Sigmoid colon (tissue), 7 donors: ENCODE measurements around the gene RAVER2. TPM values are rescaled to one million over a fixed set of nuclear protein-coding genes. Genes with fewer than 3 reads are reported as not detected.
"Not testable (repeated sequence)": the region's sequence is repeated elsewhere in the genome, so short reads cannot be mapped to it uniquely, and the experiment has no call there.

ENCODE experiments used
- DNase-seq: peaks from one replicate; pipeline ENCODE4 v3.0.0-alpha.2; 2019
- H3K27ac ChIP-seq, 4 donors: fragments of 200-600 bp; sonication (generic); one replicate each; pipeline ENCODE4 v1.5.1; 2016 to 2019; ENCODE audit warnings: mild to moderate bottlenecking in 1 of 4
- H3K27me3 ChIP-seq, 3 donors: fragments of 200-600 bp; sonication (generic); one replicate each; pipeline ENCODE4 v1.5.1; 2019; ENCODE audit warnings: mild to moderate bottlenecking in 1 of 3
- H3K36me3 ChIP-seq, 4 donors: fragments of 200-600 bp; sonication (generic); one replicate each; pipeline ENCODE4 v1.5.1; 2016 to 2019
- H3K4me1 ChIP-seq, 4 donors: fragments of 200-600 bp; sonication (generic); one replicate each; pipeline ENCODE4 v1.5.1; 2017 to 2019
- H3K4me3 ChIP-seq, 4 donors: fragments of 200-600 bp; sonication (generic); one replicate each; pipeline ENCODE4 v1.5.1; 2017 to 2019; ENCODE audit warnings: mild to moderate bottlenecking in 2 of 4, moderate library complexity in 1 of 4
- H3K9me3 ChIP-seq, 4 donors: fragments of 200-600 bp in 3 of 4; sonication (generic) in 3 of 4; one replicate each; pipeline versions ENCODE4 v1.5.1 to v1.6.1; 2013 to 2019
- CTCF ChIP-seq, 4 experiments: fragments of 450-650 bp in 3 of 4; fragments of 200-600 bp in 1 of 4; IDR thresholded peaks; one replicate each; pipeline ENCODE4 v1.5.1; 2016 to 2019; ENCODE audit warnings: antibody characterized with exemption in 4 of 4, mild to moderate bottlenecking in 3 of 4, moderate library complexity in 2 of 4
- EP300 ChIP-seq, 4 donors: sonication (generic); formaldehyde crosslinking; IDR thresholded peaks; one replicate each; pipeline ENCODE4 v1.6.1; 2017; ENCODE audit warnings: antibody characterized with exemption in 4 of 4
- POLR2A ChIP-seq, 2 donors: fragments of 450-650 bp; IDR thresholded peaks; one replicate each; pipeline ENCODE4 v1.6.1; 2016; ENCODE audit warnings: antibody characterized with exemption in 2 of 2, mild to moderate bottlenecking in 2 of 2, moderate library complexity in 2 of 2
- POLR2AphosphoS5 ChIP-seq, 4 donors: sonication (generic); formaldehyde crosslinking; IDR thresholded peaks; one replicate each; pipeline ENCODE4 v1.6.1; 2017; ENCODE audit warnings: antibody characterized with exemption in 4 of 4
- WGBS, 2 donors: extraction: QIAGEN DNeasy Blood & Tissue Kit; methylation state at CpG; one replicate each; pipeline ENCODE4 v1.1.7; 2013; 5-methylcytosine and 5-hydroxymethylcytosine counted together
- intact Hi-C: fragments of 100-400 bp; cut with DNase I; formaldehyde crosslinking; loops from one replicate; pipeline ENCODE4 v1.15.1; 2023
- polyA plus RNA-seq, 3 donors: library from polyadenylated mRNA; stranded (reverse); fragments of 200-250 nt; gene quantifications; one replicate each; pipeline ENCODE4 v1.2.3, GENCODE V29; 2013
- total RNA-seq, 4 donors: library from RNA; depleted of rRNA; stranded (reverse); fragments of >200 nt; gene quantifications; one replicate each; pipeline ENCODE4 v1.1.0, GENCODE V29; 2016
- donor health status: healthy with polysubstance abuse.
- donor health status: Bipolar disorder and iron deficiency.
- donor health status: healthy.

Gene RAVER2
- total and polyA plus RNA-seq, 7 donors = 11.9 to 48.8 (median 17.5) TPM

GRCh38 chr1:64769482-64769881 is 24.6 kb downstream of the RAVER2 start:
- no peak overlapping the region for H3K4me3 ChIP-seq
- H3K27me3 ChIP-seq = no peaks in the 10 kb centered on the region
- no peak for TF ChIP-seq CTCF (IDR thresholded peaks at IDR 0.05)
- no peak overlapping the region for H3K27ac ChIP-seq
- intact Hi-C loops = no loop called here
- 33 to 43% methylated on average over 1 of the region's 1 CpG for WGBS, 2 donors
- H3K4me1 ChIP-seq = no peaks in the 10 kb centered on the region
- peaks cover 0 to 18% (median 2%) of the 10 kb centered on the region in 4 donors for H3K36me3 ChIP-seq
- DNase-seq = no peak
- H3K9me3 ChIP-seq = no peaks in the 10 kb centered on the region

- no peaks in the 10 kb centered on the region for H3K4me1 ChIP-seq
- no peak overlapping the region for H3K4me3 ChIP-seq
- peaks cover 0 to 18% (median 2%) of the 10 kb centered on the region in 4 donors for H3K36me3 ChIP-seq
- WGBS, 2 donors = 97% methylated on average over 2 of the region's 2 CpGs
- H3K27me3 ChIP-seq = no peaks in the 10 kb centered on the region
- no peaks in the 10 kb centered on the region for H3K9me3 ChIP-seq
- no peak overlapping the region for H3K27ac ChIP-seq
- intact Hi-C loops = no loop called here
- DNase-seq = no peak
- TF ChIP-seq CTCF (IDR thresholded peaks at IDR 0.05) (no peak), EP300 (IDR thresholded peaks at IDR 0.05) (no peak), POLR2A (IDR thresholded peaks at IDR 0.05) (no peak), POLR2AphosphoS5 (IDR thresholded peaks at IDR 0.05) (no peak)
Observed at GRCh38 chr1:64769971-64770370, 25.1 kb downstream of the RAVER2 start.

GRCh38 chr1:64773306-64773705 is 28.4 kb downstream of the RAVER2 start:
- H3K9me3 ChIP-seq, intact Hi-C loops, H3K4me3 ChIP-seq, H3K27ac ChIP-seq, H3K4me1 ChIP-seq, H3K27me3 ChIP-seq, DNase-seq: not testable (repeated sequence)
- peaks cover 0 to 27% (median 2%) of the 10 kb centered on the region in 4 donors for H3K36me3 ChIP-seq
- 73 to 89% methylated on average over 3 of the region's 3 CpGs for WGBS, 2 donors

- H3K4me3 ChIP-seq = no peak overlapping the region
- no peaks in the 10 kb centered on the region for H3K27me3 ChIP-seq
- TF ChIP-seq POLR2A (IDR thresholded peaks at IDR 0.05) (no peak), EP300 (IDR thresholded peaks at IDR 0.05) (no peak), POLR2AphosphoS5 (IDR thresholded peaks at IDR 0.05) (no peak), CTCF (IDR thresholded peaks at IDR 0.05) (no peak)
- DNase-seq = no peak
- no peaks in the 10 kb centered on the region for H3K9me3 ChIP-seq
- 64 to 78% methylated on average over 3 of the region's 3 CpGs for WGBS, 2 donors
- H3K27ac ChIP-seq = no peak overlapping the region
- no peaks in the 10 kb centered on the region for H3K4me1 ChIP-seq
- H3K36me3 ChIP-seq = peaks cover 0 to 19% (median 2%) of the 10 kb centered on the region in 4 donors
- intact Hi-C loops = no loop called here
Observed at GRCh38 chr1:64775113-64775512, 30.2 kb downstream of the RAVER2 start.

- DNase-seq, H3K27ac ChIP-seq, intact Hi-C loops, H3K9me3 ChIP-seq, H3K4me3 ChIP-seq, H3K4me1 ChIP-seq, H3K27me3 ChIP-seq: not testable (repeated sequence)
- WGBS, 2 donors = 95% methylated on average over 6 of the region's 6 CpGs
- H3K36me3 ChIP-seq = peaks cover 0 to 26% (median 6%) of the 10 kb centered on the region in 4 donors
Observed at GRCh38 chr1:64782044-64782443, 37.2 kb downstream of the RAVER2 start.

GRCh38 chr1:64782848-64783247 is 38.0 kb downstream of the RAVER2 start:
- H3K4me3 ChIP-seq, H3K27ac ChIP-seq, DNase-seq, H3K27me3 ChIP-seq, H3K9me3 ChIP-seq, H3K4me1 ChIP-seq, intact Hi-C loops: not testable (repeated sequence)
- H3K36me3 ChIP-seq = peaks cover 0 to 22% (median 6%) of the 10 kb centered on the region in 4 donors
- WGBS, 2 donors = 94 to 96% methylated on average over 5 of the region's 5 CpGs
